ES-I3 (cell line): ENCODE data around the gene IER3IP1.
"Not testable (repeated sequence)": the region's sequence is repeated elsewhere in the genome, so short reads cannot be mapped to it uniquely, and the experiment has no call there.

Experiments
- H3K36me3 ChIP-seq: 2 replicates; pipeline ENCODE4 v1.6.1; 2013; ENCODE audit warnings: mild to moderate bottlenecking, low read length, control low read depth, moderate library complexity; ENCODE audit not compliant: insufficient read depth
- H3K4me1 ChIP-seq: 2 replicates; pipeline ENCODE4 v1.6.1; 2013; ENCODE audit warnings: mild to moderate bottlenecking, control low read depth, low read length; ENCODE audit not compliant: insufficient read depth
- H3K9ac ChIP-seq: 2 replicates; pipeline ENCODE4 v1.6.1; 2013; ENCODE audit warnings: low read depth, mild to moderate bottlenecking, low read length, moderate library complexity
- H3K9me3 ChIP-seq: 2 replicates; pipeline ENCODE4 v1.6.1; 2013; ENCODE audit warnings: mild to moderate bottlenecking, low read length, moderate library complexity; ENCODE audit not compliant: control insufficient read depth, insufficient read depth

The IER3IP1 gene

DNA sequence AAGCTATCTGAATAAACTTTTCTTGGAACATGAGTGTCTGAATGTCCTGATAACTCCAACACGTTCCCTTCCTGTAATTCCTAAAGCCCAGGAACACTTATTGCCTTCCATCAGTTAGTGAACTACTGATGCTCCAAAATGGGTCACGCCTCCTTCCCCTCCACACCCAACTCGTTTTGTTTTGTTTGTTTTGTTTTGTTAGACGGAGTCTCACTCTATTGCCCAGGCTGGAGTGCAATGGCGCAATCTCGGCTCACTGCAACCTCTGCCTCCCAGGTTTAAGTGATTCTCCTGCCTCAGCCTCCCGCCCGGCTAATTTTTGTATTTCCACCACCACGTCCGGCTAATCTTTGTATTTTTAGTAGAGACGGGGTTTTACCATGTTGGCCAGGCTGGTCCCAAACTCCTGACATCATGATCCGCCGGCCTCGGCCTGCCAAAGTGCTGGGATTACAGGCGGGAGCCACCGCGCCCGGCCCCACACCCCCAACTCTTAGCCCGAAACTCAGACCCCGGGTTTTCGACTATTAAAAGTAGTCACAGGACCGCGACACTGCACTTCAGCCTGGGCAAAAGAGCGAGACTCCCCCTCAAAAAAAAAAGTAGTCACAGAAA is 774 bp downstream of the IER3IP1 start:
- peak overlapping the region; percentile 91 for H3K9ac ChIP-seq
- no peaks in the 10 kb centered on the region for H3K36me3 ChIP-seq
- H3K9me3 ChIP-seq: no peaks in the 10 kb centered on the region
- H3K4me1 ChIP-seq: peaks cover 4% of the 10 kb centered on the region; the same call in 1 of the 2 replicates

GRCh38 chr18:47174545-47175116 is 1.5 kb downstream of the IER3IP1 start:
- H3K9me3 ChIP-seq: no peaks in the 10 kb centered on the region
- no peaks in the 10 kb centered on the region for H3K36me3 ChIP-seq
- H3K9ac ChIP-seq: peak overlapping the region; percentile 91; the same call in 1 of the 2 replicates
- peaks cover 4% of the 10 kb centered on the region; the same call in 1 of the 2 replicates for H3K4me1 ChIP-seq

- H3K9me3 ChIP-seq: no peaks in the 10 kb centered on the region
- H3K4me1 ChIP-seq: peaks cover 4% of the 10 kb centered on the region; the same call in 1 of the 2 replicates
- H3K36me3 ChIP-seq: no peaks in the 10 kb centered on the region
- H3K9ac ChIP-seq: no peak overlapping the region
Measured at GRCh38 chr18:47172476-47172875, 3.7 kb downstream of the IER3IP1 start.

GRCh38 chr18:47168913-47169312 is 7.3 kb downstream of the IER3IP1 start:
- Histone ChIP-seq H3K4me1 (no peaks in the 10 kb centered on the region), H3K9ac (no peak overlapping the region), H3K36me3 (no peaks in the 10 kb centered on the region), H3K9me3 (no peaks in the 10 kb centered on the region)

DNA sequence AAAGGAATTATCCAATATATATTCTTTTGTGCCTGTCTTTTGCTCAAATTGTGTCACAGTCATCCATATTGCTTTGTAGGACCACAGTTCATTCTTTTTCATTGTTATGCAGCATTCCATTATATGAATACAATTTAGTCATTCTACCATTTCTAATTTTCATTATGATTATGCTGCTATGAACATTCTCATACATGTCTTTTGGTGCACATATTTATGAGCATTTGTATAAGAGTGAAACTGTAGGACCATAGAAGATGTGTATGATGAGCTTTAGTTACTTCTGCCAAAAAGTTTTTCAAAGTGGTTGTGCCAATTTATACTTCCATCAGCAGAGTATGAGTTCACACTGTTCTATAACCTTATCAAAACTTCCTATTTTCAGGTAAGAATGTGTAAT is 7.7 kb downstream of the IER3IP1 start:
- Histone ChIP-seq H3K36me3 (no peaks in the 10 kb centered on the region), H3K9me3 (no peaks in the 10 kb centered on the region), H3K4me1 (no peaks in the 10 kb centered on the region), H3K9ac (no peak overlapping the region)

DNA sequence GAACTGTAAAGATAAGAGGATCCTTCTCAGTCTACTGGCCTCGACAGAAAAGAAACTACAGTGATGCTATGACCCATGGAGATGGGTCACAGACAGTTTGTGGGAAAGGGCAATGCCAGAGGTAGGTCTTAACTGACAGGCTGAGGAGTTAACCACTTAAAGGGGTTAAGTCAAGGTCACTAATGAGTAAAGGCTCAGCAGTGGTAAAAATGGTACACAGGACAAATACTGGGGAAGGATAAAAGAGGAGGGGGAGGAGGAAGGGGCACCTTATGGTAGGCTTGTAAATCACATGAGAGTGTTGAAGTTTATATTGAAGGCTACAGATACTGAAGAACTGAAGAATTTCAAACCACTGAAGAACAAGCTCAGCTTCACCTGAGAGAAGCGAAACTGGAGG is 9.9 kb downstream of the IER3IP1 start:
- Histone ChIP-seq H3K9me3 (no peaks in the 10 kb centered on the region), H3K36me3 (no peaks in the 10 kb centered on the region), H3K9ac (no peak overlapping the region), H3K4me1 (no peaks in the 10 kb centered on the region)

DNA sequence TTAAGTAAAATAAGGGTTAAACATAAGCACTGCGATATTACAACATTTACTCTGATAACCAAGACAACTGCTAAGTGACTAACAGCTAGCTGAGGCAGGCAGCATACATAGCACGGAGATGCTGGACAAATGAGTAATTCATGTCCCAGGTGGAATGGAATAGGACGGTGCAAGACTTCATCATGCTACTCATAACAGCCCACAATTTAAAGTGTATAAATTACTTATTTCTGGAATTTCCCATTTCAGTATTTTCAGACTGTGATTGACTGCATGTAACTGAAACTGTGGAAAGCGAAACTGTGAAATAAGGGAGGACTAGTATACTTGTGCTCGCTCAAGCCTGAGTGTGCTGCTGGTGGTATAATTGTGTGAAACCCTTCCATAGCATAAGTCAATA is 12.9 kb downstream of the IER3IP1 start:
- Histone ChIP-seq H3K36me3 (no peaks in the 10 kb centered on the region), H3K9me3 (no peaks in the 10 kb centered on the region), H3K9ac (no peak overlapping the region), H3K4me1 (peaks cover 9% of the 10 kb centered on the region)

DNA sequence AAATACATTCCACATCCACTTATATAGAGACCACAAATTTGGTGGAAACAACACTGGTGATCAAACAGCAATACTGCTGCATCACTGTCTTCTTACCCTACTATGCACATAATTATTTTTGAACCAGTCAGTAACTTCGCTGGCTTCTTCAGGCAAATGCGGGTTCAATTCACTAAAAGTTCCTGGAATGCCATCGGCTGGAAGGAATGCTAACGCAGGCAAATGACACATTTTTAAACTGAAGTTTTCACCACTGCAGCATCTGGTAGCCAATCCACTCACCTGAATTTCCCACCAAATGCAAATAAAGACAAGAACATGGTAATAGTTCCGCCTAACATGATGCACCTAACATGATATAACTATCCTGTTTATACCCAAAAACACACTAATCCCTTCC is 15.9 kb downstream of the IER3IP1 start:
- H3K4me1 ChIP-seq: peaks cover 9% of the 10 kb centered on the region
- no peaks in the 10 kb centered on the region for H3K9me3 ChIP-seq
- H3K36me3 ChIP-seq: no peaks in the 10 kb centered on the region
- H3K9ac ChIP-seq: no peak overlapping the region

DNA sequence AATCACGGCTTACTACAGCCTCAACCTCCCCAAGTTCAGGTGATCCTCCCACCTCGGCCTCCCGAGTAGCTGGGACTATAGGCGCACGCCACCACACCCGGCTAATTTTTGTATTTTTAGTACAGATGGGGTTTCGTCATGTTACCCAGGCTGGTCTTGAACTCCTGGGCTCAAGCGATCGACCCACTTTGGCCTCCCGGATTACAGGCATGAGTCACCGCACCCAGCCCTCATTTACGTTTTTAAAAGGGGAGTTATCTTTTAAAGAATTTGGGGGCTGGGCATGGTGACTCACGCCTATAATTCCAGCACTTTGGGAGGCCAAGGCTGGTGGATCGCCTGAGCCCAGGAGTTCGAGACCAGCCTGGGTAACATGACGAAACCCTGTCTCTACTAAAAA is 17.8 kb downstream of the IER3IP1 start:
- H3K36me3 ChIP-seq, H3K9ac ChIP-seq, H3K4me1 ChIP-seq, H3K9me3 ChIP-seq: not testable (repeated sequence)

DNA sequence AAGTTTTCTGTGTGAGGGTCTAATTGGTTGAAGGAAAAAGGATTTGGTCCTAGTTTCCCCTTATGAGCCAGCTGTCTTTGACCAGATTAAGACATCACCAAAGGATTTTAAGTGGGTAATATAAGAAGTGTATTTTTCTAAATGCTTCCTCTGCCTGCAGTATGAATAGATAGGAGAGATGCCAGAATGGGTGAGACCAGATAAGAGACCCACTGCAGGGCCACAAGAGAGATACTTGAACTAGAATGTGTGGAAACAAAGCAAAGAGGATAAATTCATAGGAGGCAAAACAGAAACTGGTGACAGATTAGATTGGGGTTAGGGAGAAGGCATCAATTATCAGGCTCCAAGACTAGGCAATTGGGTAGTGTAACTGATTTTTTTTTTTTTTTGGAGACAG is 24.7 kb downstream of the IER3IP1 start:
- H3K9me3 ChIP-seq: no peaks in the 10 kb centered on the region
- H3K36me3 ChIP-seq: 0 out of 2 replicates have a peak, but pooled peaks cover 5% of the 10 kb centered on the region
- no peaks in the 10 kb centered on the region for H3K4me1 ChIP-seq
- H3K9ac ChIP-seq: no peak overlapping the region

DNA sequence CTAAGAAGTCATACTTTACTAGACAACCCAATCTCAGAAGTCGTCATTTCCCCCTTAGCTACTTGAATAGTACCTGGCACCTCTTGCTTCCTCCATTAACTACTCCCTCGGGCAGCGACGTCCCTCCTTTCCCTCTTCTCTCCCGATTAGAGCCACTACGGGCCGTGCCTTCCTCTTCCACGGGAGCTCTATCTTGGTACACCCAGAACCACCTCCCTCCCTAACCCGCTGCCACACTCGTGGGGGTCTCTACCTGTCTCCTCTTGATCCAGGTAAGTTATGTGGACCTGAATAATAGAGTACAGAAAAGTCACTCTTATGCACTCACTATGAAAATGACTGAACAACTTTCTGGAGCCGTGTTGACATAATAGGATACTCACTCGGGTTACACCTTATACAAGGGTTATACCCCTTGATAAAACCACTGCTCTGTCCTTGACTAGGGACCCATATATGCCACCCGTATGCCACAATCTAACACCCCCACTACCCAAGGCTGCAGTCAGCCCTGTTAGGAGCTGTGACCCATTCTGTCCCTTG is 25.3 kb downstream of the IER3IP1 start:
- H3K4me1 ChIP-seq: no peaks in the 10 kb centered on the region
- H3K36me3 ChIP-seq: 0 out of 2 replicates have a peak, but pooled peaks cover 5% of the 10 kb centered on the region
- no peaks in the 10 kb centered on the region for H3K9me3 ChIP-seq
- peak overlapping the region; percentile 74 for H3K9ac ChIP-seq

DNA sequence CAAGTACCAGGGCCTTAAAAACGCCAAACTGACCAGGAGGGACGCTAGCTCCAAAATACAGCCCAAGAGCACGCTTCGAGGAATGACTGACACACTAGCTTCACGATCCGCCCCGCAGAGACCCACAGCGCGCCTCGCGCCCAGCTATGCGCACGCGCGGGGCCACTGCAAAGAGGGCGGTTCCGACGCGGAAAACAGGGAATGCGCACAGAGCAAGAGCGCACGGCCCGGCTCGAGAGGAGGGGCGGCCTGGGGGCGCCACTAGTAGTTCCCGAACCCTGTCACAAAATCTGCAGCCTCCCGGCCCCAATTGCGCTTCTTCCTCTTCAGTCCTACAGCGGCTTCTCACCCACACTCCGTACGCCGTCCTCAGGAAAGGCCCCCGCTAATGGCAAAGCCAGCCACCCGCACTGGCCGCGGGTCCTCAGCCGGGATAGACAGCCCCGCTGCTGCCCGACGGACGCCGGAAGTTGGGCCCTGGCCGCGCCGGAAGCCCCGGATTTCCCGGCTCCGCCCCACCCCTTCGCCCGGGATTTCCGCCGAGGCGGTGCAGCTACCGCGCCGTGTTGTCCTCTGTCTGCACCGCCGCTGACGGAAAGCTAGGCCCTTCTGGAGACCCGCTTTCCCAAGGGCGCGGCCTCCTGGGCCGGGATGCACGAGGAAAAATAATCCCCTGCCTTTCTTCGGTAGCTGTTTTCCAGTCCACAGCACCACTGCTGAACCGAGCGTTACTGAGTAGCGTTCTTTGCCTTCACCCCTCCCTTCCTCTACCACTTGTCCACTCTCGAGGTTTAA is 25.9 kb downstream of the IER3IP1 start, which contains the start of gene HDHD2:
Gene HDHD2, minus strand, starts transcription at position 472 of the 795 bp plus-strand sequence. CDS start 14,061 bp downstream, outside the sequence.
- Histone ChIP-seq H3K4me1 (no peaks in the 10 kb centered on the region), H3K9ac (peak within 1 kb of the TSS; percentile 74), H3K36me3 (0 out of 2 replicates have a peak, but pooled peaks cover 5% of the 10 kb centered on the region), H3K9me3 (no peaks in the 10 kb centered on the region)

- H3K9ac ChIP-seq: peak overlapping the region; percentile 74
- no peaks in the 10 kb centered on the region for H3K9me3 ChIP-seq
- H3K4me1 ChIP-seq: no peaks in the 10 kb centered on the region
- 0 out of 2 replicates have a peak, but pooled peaks cover 4% of the 10 kb centered on the region for H3K36me3 ChIP-seq
Measured at GRCh38 chr18:47149457-47150028, 26.6 kb downstream of the IER3IP1 start.

- Histone ChIP-seq H3K9me3 (no peaks in the 10 kb centered on the region), H3K36me3 (no peaks in the 10 kb centered on the region), H3K4me1 (no peaks in the 10 kb centered on the region), H3K9ac (no peak overlapping the region)
Measured at GRCh38 chr18:47146206-47146605, 30.0 kb downstream of the IER3IP1 start.
